LNCAP (cell line): ENCODE measurements around the gene MAPK6.
A peak's percentile ranks its signal among the peaks of the same experiment; 100 is the strongest.

Source experiments
- CTCF ChIP-seq: fragments of 450-650 bp; IDR thresholded peaks from 2 replicates; pipeline ENCODE4 v1.5.1; 2017; ENCODE audit warnings: mild to moderate bottlenecking

MAPK6 gene

GRCh38 chr15:51982013-51982769, 36.8 kb upstream of the MAPK6 start:
- TF ChIP-seq CTCF: peak; percentile 55; the same call in 1 of the 2 replicates

GRCh38 chr15:51982770-51983103, 36.3 kb upstream of the MAPK6 start:
- TF ChIP-seq CTCF: no peak

GRCh38 chr15:51991141-51991540, 27.9 kb upstream of the MAPK6 start:
- TF ChIP-seq CTCF: no peak

- TF ChIP-seq CTCF: no peak
These were observed 26.1 kb upstream of the MAPK6 start for GRCh38 chr15:51992953-51993352.

GRCh38 chr15:52002351-52002750, 16.7 kb upstream of the MAPK6 start:
- TF ChIP-seq CTCF: no peak

- TF ChIP-seq CTCF: no peak
These were observed 15.3 kb upstream of the MAPK6 start for GRCh38 chr15:52003710-52004109.

GRCh38 chr15:52004806-52005205, 14.2 kb upstream of the MAPK6 start:
- no peak for TF ChIP-seq CTCF
